HEK293 (cell line): ENCODE measurements around the gene PLD6.

ENCODE experiments used
- CTCF ChIA-PET: fragments of 350-600 bp; formaldehyde crosslinking; extraction: SDS; loops from one replicate; lab custom pipeline; 2021; ENCODE audit warnings: antibody characterized with exemption; lab: Yijun Ruan, JAX
- POLR2A ChIA-PET: fragments of 300-600 bp; formaldehyde crosslinking; extraction: SDS; loops from one replicate; lab custom pipeline; 2020; ENCODE audit warnings: antibody characterized with exemption, inconsistent platforms; lab: Yijun Ruan, JAX
- H3K27ac ChIP-seq: fragments of 200-500 bp; sonication (Bioruptor generic); 2 replicates; pipeline ENCODE4 v1.5.1; 2014; ENCODE audit warnings: low read depth, low read length, control low read depth, inconsistent platforms; ENCODE audit errors: extremely low read depth
- H3K36me3 ChIP-seq, 2 experiments: fragments of 200-500 bp in 1 of 2; sonication (Bioruptor generic) in 1 of 2; 1 replicate in 1 of 2; 2 replicates in 1 of 2; pipeline ENCODE4 v1.5.1; 2014 to 2017; ENCODE audit warnings: inconsistent platforms in 2 of 2, low read length in 2 of 2; ENCODE audit not compliant: control insufficient read depth in 2 of 2, insufficient read depth in 1 of 2
- H3K4me1 ChIP-seq: fragments of 200-500 bp; sonication (Bioruptor generic); 2 replicates; pipeline ENCODE4 v1.5.1; 2014; ENCODE audit warnings: mild to moderate bottlenecking, low read length, inconsistent platforms; ENCODE audit not compliant: control insufficient read depth, insufficient read depth
- H3K4me3 ChIP-seq: 2 replicates; pipeline ENCODE4 v1.5.1; 2011; ENCODE audit warnings: low read depth, mild to moderate bottlenecking, control low read depth, low read length, moderate library complexity
- H3K9me3 ChIP-seq: fragments of 200-500 bp; sonication (Bioruptor generic); 2 replicates; pipeline ENCODE4 v1.5.1; 2014; ENCODE audit warnings: low read depth, low read length, inconsistent platforms; ENCODE audit not compliant: control insufficient read depth, insufficient read depth
- GFI1B ChIP-seq: fragments of 450-650 bp; formaldehyde crosslinking; IDR thresholded peaks from 2 replicates; pipeline ENCODE4 v1.5.1; 2016; ENCODE audit warnings: missing biosample characterization, missing genetic modification characterization
- GLI2 ChIP-seq: fragments of 450-650 bp; formaldehyde crosslinking; IDR thresholded peaks from 2 replicates; pipeline ENCODE4; 2017; ENCODE audit warnings: missing biosample characterization, missing genetic modification characterization, low read depth, borderline replicate concordance
- HOXA7 ChIP-seq: sonication (generic); formaldehyde crosslinking; IDR thresholded peaks from 2 replicates; pipeline ENCODE4 v1.8.1; 2022; ENCODE audit warnings: missing genetic modification reagents, borderline replicate concordance
- SETDB1 ChIP-seq: IDR thresholded peaks from one replicate; pipeline ENCODE4 v1.6.1; 2017; ENCODE audit warnings: mild to moderate bottlenecking, low read length, moderate library complexity, mixed read lengths; ENCODE audit not compliant: insufficient read length
- ZNF138 ChIP-seq: fragments of 450-650 bp; formaldehyde crosslinking; IDR thresholded peaks from 2 replicates; pipeline ENCODE4 v1.5.1; 2016; ENCODE audit warnings: missing biosample characterization, missing genetic modification characterization, borderline replicate concordance
- ZNF16 ChIP-seq: fragments of 450-650 bp; formaldehyde crosslinking; IDR thresholded peaks from 2 replicates; pipeline ENCODE4 v1.5.1; 2016; ENCODE audit warnings: low read depth, missing biosample characterization, missing genetic modification characterization
- ZNF175 ChIP-seq: fragments of 450-650 bp; formaldehyde crosslinking; IDR thresholded peaks from 2 replicates; pipeline ENCODE4 v1.5.1; 2016; ENCODE audit warnings: missing biosample characterization, missing genetic modification characterization
- ZNF214 ChIP-seq: fragments of 450-650 bp; formaldehyde crosslinking; IDR thresholded peaks from 2 replicates; pipeline ENCODE4 v1.5.1; 2017; ENCODE audit warnings: missing biosample characterization, mild to moderate bottlenecking, missing genetic modification characterization, borderline replicate concordance
- ZNF266 ChIP-seq: fragments of 450-650 bp; formaldehyde crosslinking; IDR thresholded peaks from 2 replicates; pipeline ENCODE4 v1.5.1; 2016; ENCODE audit warnings: missing biosample characterization, missing genetic modification characterization, low read depth
- ZNF37A ChIP-seq: fragments of 450-650 bp; IDR thresholded peaks from 2 replicates; pipeline ENCODE4 v1.5.1; 2018; ENCODE audit warnings: missing biosample characterization, missing genetic modification characterization
- ZNF404 ChIP-seq: fragments of 450-650 bp; formaldehyde crosslinking; IDR thresholded peaks from 2 replicates; pipeline ENCODE4 v1.5.1; 2017; ENCODE audit warnings: missing biosample characterization, missing genetic modification characterization
- ZNF473 ChIP-seq: fragments of 450-650 bp; formaldehyde crosslinking; IDR thresholded peaks from 2 replicates; pipeline ENCODE4 v1.5.1; 2017; ENCODE audit warnings: missing biosample characterization, missing genetic modification characterization
- ZNF514 ChIP-seq: fragments of 450-650 bp; formaldehyde crosslinking; IDR thresholded peaks from 2 replicates; pipeline ENCODE4 v1.5.1; 2016; ENCODE audit warnings: missing biosample characterization, missing genetic modification characterization
- ZNF561 ChIP-seq: fragments of 450-650 bp; IDR thresholded peaks from 2 replicates; pipeline ENCODE4 v1.5.1; 2018; ENCODE audit warnings: missing biosample characterization, missing genetic modification characterization, borderline replicate concordance
- ZNF670 ChIP-seq: fragments of 450-650 bp; formaldehyde crosslinking; IDR thresholded peaks from 2 replicates; pipeline ENCODE4 v1.5.1; 2016; ENCODE audit warnings: missing biosample characterization, missing genetic modification characterization, low read depth
- TF ChIP-seq, protein P1 (sequence below): fragments of 450-650 bp; formaldehyde crosslinking; IDR thresholded peaks from 2 replicates; pipeline ENCODE4 v1.5.1; 2016; ENCODE audit warnings: missing biosample characterization, missing genetic modification characterization, low read depth
- TF ChIP-seq, protein P2 (sequence below): fragments of 450-650 bp; formaldehyde crosslinking; IDR thresholded peaks from 2 replicates; pipeline ENCODE4 v1.5.1; 2016; ENCODE audit warnings: missing biosample characterization, missing genetic modification characterization
- TF ChIP-seq, protein P3 (sequence below): fragments of 450-650 bp; formaldehyde crosslinking; IDR thresholded peaks from 2 replicates; pipeline ENCODE4 v1.5.1; 2016; ENCODE audit warnings: missing biosample characterization, missing genetic modification characterization
- TF ChIP-seq, protein P4 (sequence below): fragments of 450-650 bp; formaldehyde crosslinking; conservative IDR thresholded peaks from 2 replicates; pipeline ENCODE4 v1.5.1; 2016; ENCODE audit warnings: low read depth, missing biosample characterization, missing genetic modification characterization
- TF ChIP-seq, protein P5 (sequence below): fragments of 450-650 bp; formaldehyde crosslinking; IDR thresholded peaks from 2 replicates; pipeline ENCODE4 v1.5.1; 2017; ENCODE audit warnings: missing biosample characterization, missing genetic modification characterization

Gene PLD6

DNA sequence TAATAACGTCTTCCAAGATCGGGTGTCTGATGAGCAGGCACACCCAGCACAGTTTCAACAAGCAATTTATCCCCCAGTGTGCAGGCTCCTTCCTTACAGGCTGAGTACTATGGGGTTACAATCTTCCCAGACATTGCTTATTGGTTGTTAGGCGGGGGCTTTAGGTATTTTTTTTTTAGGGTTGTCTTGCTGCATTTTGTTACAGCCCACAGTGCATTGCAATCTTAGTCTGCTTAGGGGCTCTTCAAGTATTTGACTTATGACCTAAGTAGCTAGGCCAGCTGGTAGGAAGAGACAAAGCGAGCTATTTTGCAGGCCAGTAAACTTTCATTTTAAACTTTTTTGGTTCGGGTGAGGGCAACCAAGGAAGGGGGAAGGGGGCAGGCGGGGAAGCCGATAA is 5.8 kb downstream of the PLD6 start:
- Histone ChIP-seq H3K4me1 (peaks cover 5% of the 10 kb centered on the region), H3K4me3 (no peak overlapping the region), H3K27ac (no peak overlapping the region), H3K9me3 (no peaks in the 10 kb centered on the region), H3K36me3 (peaks cover 4 to 41% of the 10 kb centered on the region in 2 experiments)
- ChIA-PET POLR2A (interaction anchor here (0.8 to 1.4 kb wide), 4 partner anchors 8 to 44 kb away, joined by 3 to 9 read pairs (median 4); no protein-coding TSS in a partner anchor), CTCF (interaction anchor here (0.6 to 1.1 kb wide), 2 partner anchors 56 to 59 kb away, joined by 3 to 4 read pairs; no protein-coding TSS in a partner anchor)
- TF ChIP-seq, protein P1, sequence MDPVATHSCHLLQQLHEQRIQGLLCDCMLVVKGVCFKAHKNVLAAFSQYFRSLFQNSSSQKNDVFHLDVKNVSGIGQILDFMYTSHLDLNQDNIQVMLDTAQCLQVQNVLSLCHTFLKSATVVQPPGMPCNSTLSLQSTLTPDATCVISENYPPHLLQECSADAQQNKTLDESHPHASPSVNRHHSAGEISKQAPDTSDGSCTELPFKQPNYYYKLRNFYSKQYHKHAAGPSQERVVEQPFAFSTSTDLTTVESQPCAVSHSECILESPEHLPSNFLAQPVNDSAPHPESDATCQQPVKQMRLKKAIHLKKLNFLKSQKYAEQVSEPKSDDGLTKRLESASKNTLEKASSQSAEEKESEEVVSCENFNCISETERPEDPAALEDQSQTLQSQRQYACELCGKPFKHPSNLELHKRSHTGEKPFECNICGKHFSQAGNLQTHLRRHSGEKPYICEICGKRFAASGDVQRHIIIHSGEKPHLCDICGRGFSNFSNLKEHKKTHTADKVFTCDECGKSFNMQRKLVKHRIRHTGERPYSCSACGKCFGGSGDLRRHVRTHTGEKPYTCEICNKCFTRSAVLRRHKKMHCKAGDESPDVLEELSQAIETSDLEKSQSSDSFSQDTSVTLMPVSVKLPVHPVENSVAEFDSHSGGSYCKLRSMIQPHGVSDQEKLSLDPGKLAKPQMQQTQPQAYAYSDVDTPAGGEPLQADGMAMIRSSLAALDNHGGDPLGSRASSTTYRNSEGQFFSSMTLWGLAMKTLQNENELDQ (tag by site-specific recombination) = no peak
- TF ChIP-seq, protein P2, sequence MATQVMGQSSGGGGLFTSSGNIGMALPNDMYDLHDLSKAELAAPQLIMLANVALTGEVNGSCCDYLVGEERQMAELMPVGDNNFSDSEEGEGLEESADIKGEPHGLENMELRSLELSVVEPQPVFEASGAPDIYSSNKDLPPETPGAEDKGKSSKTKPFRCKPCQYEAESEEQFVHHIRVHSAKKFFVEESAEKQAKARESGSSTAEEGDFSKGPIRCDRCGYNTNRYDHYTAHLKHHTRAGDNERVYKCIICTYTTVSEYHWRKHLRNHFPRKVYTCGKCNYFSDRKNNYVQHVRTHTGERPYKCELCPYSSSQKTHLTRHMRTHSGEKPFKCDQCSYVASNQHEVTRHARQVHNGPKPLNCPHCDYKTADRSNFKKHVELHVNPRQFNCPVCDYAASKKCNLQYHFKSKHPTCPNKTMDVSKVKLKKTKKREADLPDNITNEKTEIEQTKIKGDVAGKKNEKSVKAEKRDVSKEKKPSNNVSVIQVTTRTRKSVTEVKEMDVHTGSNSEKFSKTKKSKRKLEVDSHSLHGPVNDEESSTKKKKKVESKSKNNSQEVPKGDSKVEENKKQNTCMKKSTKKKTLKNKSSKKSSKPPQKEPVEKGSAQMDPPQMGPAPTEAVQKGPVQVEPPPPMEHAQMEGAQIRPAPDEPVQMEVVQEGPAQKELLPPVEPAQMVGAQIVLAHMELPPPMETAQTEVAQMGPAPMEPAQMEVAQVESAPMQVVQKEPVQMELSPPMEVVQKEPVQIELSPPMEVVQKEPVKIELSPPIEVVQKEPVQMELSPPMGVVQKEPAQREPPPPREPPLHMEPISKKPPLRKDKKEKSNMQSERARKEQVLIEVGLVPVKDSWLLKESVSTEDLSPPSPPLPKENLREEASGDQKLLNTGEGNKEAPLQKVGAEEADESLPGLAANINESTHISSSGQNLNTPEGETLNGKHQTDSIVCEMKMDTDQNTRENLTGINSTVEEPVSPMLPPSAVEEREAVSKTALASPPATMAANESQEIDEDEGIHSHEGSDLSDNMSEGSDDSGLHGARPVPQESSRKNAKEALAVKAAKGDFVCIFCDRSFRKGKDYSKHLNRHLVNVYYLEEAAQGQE (tag by site-specific recombination) = no peak
- TF ChIP-seq ZNF138 (tag by site-specific recombination) (no peak), ZNF37A (tag by site-specific recombination) (no peak), ZNF561 (tag by site-specific recombination) (no peak), ZNF16 (tag by site-specific recombination) (no peak), ZNF214 (tag by site-specific recombination) (no peak), HOXA7 (CRISPR knock-in tag) (no peak), ZNF514 (tag by site-specific recombination) (no peak), ZNF670 (no peak), ZNF175 (no peak), ZNF266 (tag by site-specific recombination) (no peak), ZNF404 (tag by site-specific recombination) (no peak), GFI1B (no peak), GLI2 (tag by site-specific recombination) (no peak), SETDB1 (no peak), ZNF473 (tag by site-specific recombination) (no peak)
- TF ChIP-seq, protein P3, sequence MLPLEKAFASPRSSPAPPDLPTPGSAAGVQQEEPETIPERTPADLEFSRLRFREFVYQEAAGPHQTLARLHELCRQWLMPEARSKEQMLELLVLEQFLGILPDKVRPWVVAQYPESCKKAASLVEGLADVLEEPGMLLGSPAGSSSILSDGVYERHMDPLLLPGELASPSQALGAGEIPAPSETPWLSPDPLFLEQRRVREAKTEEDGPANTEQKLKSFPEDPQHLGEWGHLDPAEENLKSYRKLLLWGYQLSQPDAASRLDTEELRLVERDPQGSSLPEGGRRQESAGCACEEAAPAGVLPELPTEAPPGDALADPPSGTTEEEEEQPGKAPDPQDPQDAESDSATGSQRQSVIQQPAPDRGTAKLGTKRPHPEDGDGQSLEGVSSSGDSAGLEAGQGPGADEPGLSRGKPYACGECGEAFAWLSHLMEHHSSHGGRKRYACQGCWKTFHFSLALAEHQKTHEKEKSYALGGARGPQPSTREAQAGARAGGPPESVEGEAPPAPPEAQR = no peak
- TF ChIP-seq, protein P4, sequence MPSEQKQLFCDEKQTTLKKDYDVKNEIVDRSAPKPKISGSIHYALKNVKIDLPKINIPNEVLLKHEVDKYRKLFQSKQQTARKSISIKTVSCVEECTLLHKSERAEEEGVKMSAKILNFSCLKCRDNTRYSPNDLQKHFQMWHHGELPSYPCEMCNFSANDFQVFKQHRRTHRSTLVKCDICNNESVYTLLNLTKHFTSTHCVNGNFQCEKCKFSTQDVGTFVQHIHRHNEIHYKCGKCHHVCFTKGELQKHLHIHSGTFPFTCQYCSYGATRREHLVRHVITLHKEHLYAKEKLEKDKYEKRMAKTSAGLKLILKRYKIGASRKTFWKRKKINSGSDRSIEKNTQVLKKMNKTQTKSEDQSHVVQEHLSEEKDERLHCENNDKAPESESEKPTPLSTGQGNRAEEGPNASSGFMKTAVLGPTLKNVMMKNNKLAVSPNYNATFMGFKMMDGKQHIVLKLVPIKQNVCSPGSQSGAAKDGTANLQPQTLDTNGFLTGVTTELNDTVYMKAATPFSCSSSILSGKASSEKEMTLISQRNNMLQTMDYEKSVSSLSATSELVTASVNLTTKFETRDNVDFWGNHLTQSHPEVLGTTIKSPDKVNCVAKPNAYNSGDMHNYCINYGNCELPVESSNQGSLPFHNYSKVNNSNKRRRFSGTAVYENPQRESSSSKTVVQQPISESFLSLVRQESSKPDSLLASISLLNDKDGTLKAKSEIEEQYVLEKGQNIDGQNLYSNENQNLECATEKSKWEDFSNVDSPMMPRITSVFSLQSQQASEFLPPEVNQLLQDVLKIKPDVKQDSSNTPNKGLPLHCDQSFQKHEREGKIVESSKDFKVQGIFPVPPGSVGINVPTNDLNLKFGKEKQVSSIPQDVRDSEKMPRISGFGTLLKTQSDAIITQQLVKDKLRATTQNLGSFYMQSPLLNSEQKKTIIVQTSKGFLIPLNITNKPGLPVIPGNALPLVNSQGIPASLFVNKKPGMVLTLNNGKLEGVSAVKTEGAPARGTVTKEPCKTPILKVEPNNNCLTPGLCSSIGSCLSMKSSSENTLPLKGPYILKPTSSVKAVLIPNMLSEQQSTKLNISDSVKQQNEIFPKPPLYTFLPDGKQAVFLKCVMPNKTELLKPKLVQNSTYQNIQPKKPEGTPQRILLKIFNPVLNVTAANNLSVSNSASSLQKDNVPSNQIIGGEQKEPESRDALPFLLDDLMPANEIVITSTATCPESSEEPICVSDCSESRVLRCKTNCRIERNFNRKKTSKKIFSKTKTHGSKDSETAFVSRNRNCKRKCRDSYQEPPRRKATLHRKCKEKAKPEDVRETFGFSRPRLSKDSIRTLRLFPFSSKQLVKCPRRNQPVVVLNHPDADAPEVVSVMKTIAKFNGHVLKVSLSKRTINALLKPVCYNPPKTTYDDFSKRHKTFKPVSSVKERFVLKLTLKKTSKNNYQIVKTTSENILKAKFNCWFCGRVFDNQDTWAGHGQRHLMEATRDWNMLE = no peak
- TF ChIP-seq, protein P5, sequence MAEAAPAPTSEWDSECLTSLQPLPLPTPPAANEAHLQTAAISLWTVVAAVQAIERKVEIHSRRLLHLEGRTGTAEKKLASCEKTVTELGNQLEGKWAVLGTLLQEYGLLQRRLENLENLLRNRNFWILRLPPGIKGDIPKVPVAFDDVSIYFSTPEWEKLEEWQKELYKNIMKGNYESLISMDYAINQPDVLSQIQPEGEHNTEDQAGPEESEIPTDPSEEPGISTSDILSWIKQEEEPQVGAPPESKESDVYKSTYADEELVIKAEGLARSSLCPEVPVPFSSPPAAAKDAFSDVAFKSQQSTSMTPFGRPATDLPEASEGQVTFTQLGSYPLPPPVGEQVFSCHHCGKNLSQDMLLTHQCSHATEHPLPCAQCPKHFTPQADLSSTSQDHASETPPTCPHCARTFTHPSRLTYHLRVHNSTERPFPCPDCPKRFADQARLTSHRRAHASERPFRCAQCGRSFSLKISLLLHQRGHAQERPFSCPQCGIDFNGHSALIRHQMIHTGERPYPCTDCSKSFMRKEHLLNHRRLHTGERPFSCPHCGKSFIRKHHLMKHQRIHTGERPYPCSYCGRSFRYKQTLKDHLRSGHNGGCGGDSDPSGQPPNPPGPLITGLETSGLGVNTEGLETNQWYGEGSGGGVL (tag by site-specific recombination) = no peak
